AG04450 (cell line): ENCODE measurements around the gene GNA12. TPM values are rescaled to one million over a fixed set of nuclear protein-coding genes. Genes with fewer than 3 reads are reported as not detected.

Experiments used
- CTCF ChIA-PET: fragments of 300-600, 350-600 bp; formaldehyde crosslinking; extraction: SDS; loops from one replicate; lab custom pipeline; 2022; ENCODE audit warnings: antibody characterized with exemption, inconsistent platforms; lab: Charles Lee
- POLR2A ChIA-PET: fragments of 350-600 bp; formaldehyde crosslinking; extraction: SDS; loops from one replicate; lab custom pipeline; 2021; ENCODE audit warnings: antibody characterized with exemption, inconsistent platforms; lab: Yijun Ruan, JAX
- DNase-seq: peaks from one replicate; pipeline ENCODE4 v3.0.0-alpha.2; 2011; ENCODE audit warnings: low read depth, low spot score
- H3K27ac ChIP-seq: one replicate; pipeline ENCODE4 v1.5.1; 2012; ENCODE audit warnings: low read depth, low read length, control low read depth
- H3K27me3 ChIP-seq: one replicate; pipeline ENCODE4 v1.6.0; 2012; ENCODE audit warnings: low read length; ENCODE audit not compliant: control insufficient read depth, insufficient read depth
- H3K4me3 ChIP-seq: 2 replicates; pipeline ENCODE4 v1.5.1; 2011; ENCODE audit warnings: mild to moderate bottlenecking, low read depth, low read length, control low read depth
- H3K9me3 ChIP-seq: 2 replicates; pipeline ENCODE4 v1.5.1; 2012; ENCODE audit warnings: low read length; ENCODE audit not compliant: control insufficient read depth, insufficient read depth
- CTCF ChIP-seq: IDR thresholded peaks from 2 replicates; pipeline ENCODE4 v1.5.1; 2011; ENCODE audit warnings: low read depth, low read length, control low read depth, inconsistent platforms
- polyA plus RNA-seq: library from polyadenylated mRNA; depleted of rRNA; stranded (reverse); fragments of >200 nt; gene quantifications from 2 replicates; pipeline ENCODE4 v1.2.3, GENCODE V29; 2011

GNA12 gene
- polyA plus RNA-seq, 1 experiment, result 97.4 TPM

- CTCF ChIA-PET, result interaction anchor here (0.5 to 1.6 kb wide), 3 partner anchors 9 to 110 kb away, joined by 3 to 4 read pairs (median 3); no protein-coding TSS in a partner anchor
- H3K4me3 ChIP-seq, result no peak overlapping the region
- no peak for TF ChIP-seq CTCF
- DNase-seq, result no peak
- H3K9me3 ChIP-seq, result no peaks in the 10 kb centered on the region; the same call in 1 of the 2 replicates
- H3K27ac ChIP-seq, result no peak overlapping the region
- POLR2A ChIA-PET, result interaction anchor here (0.6 kb wide), 3 partner anchors 67 to 140 kb away, joined by 3 to 8 read pairs (median 3); no protein-coding TSS in a partner anchor
- peaks cover 13% of the 10 kb centered on the region for H3K27me3 ChIP-seq
Measured at GRCh38 chr7:2689951-2690705, 154.0 kb downstream of the GNA12 start.

- Histone ChIP-seq H3K27ac (no peak overlapping the region), H3K27me3 (peaks cover 13% of the 10 kb centered on the region), H3K4me3 (no peak overlapping the region), H3K9me3 (peaks cover 3% of the 10 kb centered on the region; the same call in 1 of the 2 replicates)
- ChIA-PET CTCF (interaction anchor here (0.5 to 1.6 kb wide), 2 partner anchors 8 to 110 kb away, joined by 3 to 4 read pairs; no protein-coding TSS in a partner anchor), POLR2A (interaction anchor here (0.6 kb wide), 1 partner anchor 140 kb away, joined by 3 read pairs; no protein-coding TSS in a partner anchor)
- TF ChIP-seq CTCF, result no peak
- DNase-seq, result no peak
Measured at GRCh38 chr7:2689343-2689847, 154.7 kb downstream of the GNA12 start.

GRCh38 chr7:2688409-2689342 is 155.4 kb downstream of the GNA12 start:
- no peak overlapping the region for H3K27ac ChIP-seq
- H3K4me3 ChIP-seq, result peak overlapping the region; percentile 44
- ChIA-PET CTCF (interaction anchor here (1.6 kb wide), 1 partner anchor 7 kb away, joined by 4 read pairs; no protein-coding TSS in a partner anchor), POLR2A (no interaction called here)
- peaks cover 3% of the 10 kb centered on the region; the same call in 1 of the 2 replicates for H3K9me3 ChIP-seq
- no peak for DNase-seq
- TF ChIP-seq CTCF, result no peak
- H3K27me3 ChIP-seq, result peaks cover 13% of the 10 kb centered on the region

- peaks cover 13% of the 10 kb centered on the region for H3K27me3 ChIP-seq
- no peak for TF ChIP-seq CTCF
- H3K4me3 ChIP-seq, result peak within 1 kb of the TSS; percentile 44
- H3K27ac ChIP-seq, result peak within 1 kb of the TSS; percentile 21
- no peak for DNase-seq
- peaks cover 7% of the 10 kb centered on the region; the same call in 1 of the 2 replicates for H3K9me3 ChIP-seq
- POLR2A ChIA-PET, result no interaction called here
- CTCF ChIA-PET, result no interaction called here
Measured at GRCh38 chr7:2687881-2688318, 156.2 kb downstream of the GNA12 start, which contains the start of gene AMZ1. TSS of gene AMZ1 (plus strand) at chr7:2688202. CDS start at chr7:2700452, 12,250 bp downstream.
